GM12874 (cell line): Measurements from ENCODE around the gene IQCF5.

ENCODE experiments used
- TF ChIP-seq, protein P1 (sequence below): IDR thresholded peaks from 2 replicates; pipeline ENCODE4 v1.5.1; 2011; ENCODE audit warnings: low read depth, mild to moderate bottlenecking, control low read depth, low read length, moderate library complexity; ENCODE audit not compliant: insufficient read depth

Gene IQCF5

DNA sequence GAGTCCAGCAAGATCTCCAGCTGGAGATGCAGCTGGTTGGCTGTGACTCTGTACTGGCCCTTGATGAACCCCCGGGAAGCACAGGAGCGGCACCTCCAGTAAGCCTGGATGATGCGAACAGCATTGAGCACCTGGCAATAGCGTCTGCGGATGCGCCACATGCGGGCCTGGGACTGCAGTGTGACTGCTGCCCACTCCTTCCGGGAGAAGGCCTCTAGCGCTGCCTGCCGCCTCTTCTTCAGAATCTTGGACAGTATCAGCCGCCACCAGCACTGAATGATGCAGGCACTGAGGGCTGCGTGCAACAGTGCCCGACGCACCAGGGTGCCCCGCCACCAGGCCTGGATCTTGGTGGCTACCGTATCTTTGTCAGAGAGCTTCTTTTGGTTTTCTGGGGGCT lies 19.5 kb upstream of the IQCF5 start:
- TF ChIP-seq, protein P1, sequence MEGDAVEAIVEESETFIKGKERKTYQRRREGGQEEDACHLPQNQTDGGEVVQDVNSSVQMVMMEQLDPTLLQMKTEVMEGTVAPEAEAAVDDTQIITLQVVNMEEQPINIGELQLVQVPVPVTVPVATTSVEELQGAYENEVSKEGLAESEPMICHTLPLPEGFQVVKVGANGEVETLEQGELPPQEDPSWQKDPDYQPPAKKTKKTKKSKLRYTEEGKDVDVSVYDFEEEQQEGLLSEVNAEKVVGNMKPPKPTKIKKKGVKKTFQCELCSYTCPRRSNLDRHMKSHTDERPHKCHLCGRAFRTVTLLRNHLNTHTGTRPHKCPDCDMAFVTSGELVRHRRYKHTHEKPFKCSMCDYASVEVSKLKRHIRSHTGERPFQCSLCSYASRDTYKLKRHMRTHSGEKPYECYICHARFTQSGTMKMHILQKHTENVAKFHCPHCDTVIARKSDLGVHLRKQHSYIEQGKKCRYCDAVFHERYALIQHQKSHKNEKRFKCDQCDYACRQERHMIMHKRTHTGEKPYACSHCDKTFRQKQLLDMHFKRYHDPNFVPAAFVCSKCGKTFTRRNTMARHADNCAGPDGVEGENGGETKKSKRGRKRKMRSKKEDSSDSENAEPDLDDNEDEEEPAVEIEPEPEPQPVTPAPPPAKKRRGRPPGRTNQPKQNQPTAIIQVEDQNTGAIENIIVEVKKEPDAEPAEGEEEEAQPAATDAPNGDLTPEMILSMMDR, result no peak

DNA sequence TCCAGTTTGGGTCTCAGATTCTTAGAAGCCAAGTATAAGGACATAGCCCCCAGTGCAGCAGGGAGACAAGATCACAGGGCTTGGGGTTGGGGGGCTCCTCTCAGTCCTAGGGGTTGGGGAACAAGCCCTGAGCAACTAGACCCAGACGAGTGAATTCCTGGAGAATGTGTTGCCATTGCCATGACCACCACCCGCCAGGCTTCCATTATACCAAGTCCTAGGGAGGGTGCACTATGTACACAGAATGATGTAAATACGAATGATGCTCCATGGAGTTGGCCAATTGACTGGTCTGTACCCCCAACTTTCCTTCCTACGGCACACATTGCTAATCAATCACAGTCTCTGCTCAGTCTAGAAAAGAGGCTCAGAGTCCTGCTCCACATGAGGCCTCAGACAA lies 19.0 kb upstream of the IQCF5 start:
- TF ChIP-seq, protein P1, result no peak

DNA sequence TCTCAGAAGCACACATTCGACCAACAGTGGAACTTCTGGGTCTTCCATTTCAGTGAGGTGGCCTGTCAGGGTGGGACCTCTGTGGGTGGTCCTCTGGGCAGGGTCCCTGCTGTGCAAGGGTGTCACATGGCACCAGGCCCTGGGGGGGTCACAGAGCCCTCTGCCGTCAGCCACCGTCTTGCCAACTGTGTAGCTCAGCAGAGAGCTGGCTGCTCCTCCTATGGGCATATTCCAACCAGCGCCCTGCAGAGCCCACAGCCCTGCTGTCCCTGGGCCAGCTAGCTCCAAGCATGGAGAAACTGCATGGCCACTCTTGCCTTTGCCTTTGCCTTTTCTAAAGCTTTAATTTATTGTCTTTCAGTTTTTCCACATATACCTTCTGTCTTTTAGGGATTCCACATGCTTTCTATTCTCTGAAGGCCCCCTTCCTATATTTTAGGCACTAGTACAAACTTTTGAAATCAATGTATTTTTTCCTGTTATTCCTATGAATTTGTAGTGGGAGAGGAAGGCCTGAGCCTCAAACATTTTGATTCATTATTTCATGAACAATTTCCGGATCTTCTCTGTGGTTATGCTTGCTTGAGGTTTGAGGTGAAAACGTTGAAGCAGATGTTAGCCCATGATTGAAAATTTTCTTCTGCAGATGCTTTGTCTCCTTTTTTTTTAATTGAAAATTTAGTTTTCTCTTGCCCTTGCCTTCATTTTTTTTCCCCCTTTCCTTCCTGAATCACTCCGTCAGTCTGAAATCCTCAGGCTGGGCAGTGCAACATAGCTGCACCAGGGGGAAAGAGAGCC lies 16.0 kb upstream of the IQCF5 start:
- TF ChIP-seq, protein P1, result no peak

DNA sequence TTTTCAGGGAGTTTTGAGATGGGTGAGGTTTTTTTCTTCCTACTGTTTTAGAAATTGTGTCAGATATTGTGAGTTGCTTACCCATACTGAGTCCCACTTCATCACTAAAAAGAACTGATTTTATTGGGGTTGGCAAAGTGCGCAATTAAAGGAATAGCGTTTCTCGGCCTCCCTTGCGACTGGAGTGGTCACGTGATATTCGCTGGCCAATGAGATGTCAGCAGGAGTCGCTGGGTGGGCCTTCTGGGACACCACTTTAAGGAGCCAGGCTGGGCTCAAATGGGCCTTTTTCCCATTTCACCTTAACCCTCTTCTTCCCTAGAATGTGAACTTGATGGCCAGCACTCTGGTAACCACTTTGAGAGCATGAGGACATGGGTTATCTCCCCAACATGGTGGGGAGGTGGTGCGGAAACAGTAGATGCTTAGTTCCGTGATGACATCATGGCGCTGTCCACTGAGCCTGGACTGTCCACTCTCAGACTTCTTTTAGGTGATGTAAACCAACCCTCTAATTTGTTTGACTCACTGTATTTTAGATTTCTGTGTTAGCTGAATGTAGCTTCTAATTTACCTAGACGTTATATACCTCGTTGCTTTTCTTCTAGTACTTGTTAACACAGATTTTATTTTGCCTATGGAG lies 13.2 kb upstream of the IQCF5 start:
- TF ChIP-seq, protein P1, result no peak

DNA sequence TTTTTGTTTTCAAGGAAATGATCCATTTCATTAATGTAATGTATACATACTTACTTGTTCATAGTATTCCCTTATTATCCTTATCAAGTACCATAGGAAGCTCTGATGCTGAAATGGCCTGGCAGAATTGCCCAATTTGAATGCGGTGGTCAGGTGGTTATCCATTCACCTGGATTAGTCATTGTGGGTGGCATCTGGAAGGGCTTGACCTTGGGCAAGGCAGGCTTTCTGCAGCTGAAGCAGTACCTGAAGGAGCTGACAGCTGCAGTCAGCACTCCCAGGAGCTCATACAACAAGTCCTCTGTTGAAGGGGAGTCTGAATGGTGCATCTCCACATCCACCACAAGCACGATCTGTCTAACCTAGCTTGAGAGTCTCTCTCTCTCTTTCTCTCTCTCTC lies 12.2 kb upstream of the IQCF5 start:
- TF ChIP-seq, protein P1, result no peak

DNA sequence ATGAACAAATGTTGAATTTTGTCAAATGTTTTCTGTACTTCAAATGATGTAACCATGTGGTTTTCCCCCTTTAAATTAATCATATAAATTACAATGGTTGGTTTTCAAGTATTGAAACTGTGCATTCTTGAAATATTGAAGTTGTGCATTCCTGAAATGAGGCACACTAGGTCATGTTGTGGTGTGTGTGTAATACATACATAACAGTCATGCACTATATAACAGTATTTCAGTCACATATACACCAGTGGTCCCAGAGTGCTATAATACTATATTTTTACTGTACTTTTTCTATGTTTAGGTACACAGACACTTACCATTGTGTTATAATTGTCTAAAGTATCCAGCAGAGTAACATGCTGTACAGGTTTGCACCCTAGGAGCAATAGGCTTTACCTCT lies 11.0 kb upstream of the IQCF5 start:
- TF ChIP-seq, protein P1, result no peak

DNA sequence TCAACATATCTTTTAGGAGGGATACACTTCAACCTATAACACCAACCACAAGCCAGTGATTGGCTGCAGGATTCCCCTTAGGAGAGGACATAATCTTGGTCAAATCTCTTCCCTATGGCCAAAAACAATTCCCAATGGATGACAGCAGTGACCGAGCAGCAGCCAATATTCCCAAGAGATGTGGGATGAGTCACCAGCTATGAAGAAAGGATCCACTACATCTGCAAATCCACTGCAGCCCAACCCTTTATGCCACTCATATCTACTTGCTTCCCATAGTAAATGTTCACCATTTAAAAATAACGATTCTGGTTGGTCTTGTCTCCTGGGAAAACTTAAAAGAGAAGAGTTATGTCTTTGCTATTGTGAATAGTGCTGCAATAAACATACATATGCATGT lies 4.5 kb upstream of the IQCF5 start:
- TF ChIP-seq, protein P1, result no peak
